Measurements from ENCODE around the gene GRIA4.
"Not testable (repeated sequence)": the region's sequence is repeated elsewhere in the genome, so short reads cannot be mapped to it uniquely, and the experiment has no call there.

GRIA4 gene

DNA sequence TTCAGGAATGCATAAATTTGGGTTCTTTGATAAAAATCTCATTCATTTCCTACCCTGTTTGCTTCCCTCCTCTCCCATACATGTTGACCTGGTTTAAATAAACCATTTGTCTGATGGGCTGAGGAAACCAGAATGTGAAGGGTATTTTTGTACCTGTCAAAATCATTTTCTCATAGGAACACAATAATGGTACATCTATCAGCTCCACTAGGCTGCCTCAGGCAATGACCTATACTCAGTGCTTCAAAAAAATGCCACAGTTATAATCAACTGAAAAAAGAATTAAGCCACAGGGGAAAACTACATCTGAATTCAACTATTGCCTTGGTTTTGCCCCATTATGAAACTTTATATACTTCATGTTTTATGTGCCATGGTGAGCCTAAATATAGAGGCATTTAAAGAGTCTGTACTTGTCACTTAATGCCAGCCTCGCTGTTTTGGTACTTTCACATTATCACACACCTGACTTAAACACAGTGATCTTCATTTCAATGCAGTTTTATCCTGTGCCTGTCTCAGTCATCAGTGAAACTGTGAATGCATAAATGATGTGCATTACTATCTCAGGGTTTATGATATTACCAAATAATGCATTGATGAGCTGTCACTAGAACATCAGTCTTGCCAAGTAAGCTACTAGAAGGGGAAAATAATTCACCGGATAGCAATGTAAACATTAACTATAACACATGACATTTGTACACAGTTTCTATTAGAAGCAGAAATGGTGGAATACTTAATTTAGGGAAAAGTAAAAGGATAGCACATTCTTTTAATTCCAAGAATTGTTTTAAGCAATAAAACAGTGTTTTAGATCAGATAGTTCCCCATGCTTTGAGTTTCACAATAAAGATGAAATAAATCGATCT is 319.4 kb downstream of the GRIA4 start:
- no peak for DNase-seq

GRCh38 chr11:105933695-105934094 is 323.8 kb downstream of the GRIA4 start:
- no peak for DNase-seq

DNA sequence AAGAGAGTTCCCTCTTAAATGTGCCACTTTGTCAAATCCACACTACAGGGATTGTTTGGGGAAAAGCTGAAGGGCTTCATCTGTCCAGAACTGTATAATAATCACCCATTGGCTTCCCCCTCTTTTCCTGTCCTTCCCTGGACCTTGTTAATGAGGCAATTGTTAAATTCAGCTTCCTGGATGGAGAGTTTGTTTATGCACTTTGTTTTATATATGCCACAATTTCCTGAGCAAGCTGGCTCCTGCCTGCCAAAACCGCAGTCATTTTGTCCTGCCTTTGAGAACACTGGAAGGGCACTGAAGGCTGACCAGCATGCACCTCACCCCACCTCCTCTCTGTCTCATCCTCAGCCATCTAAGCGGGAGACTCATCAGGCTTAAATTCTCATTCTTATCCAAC is 325.9 kb downstream of the GRIA4 start:
- no peak for DNase-seq

- DNase-seq = no peak
Observed at GRCh38 chr11:105937331-105937730, 327.5 kb downstream of the GRIA4 start.

DNA sequence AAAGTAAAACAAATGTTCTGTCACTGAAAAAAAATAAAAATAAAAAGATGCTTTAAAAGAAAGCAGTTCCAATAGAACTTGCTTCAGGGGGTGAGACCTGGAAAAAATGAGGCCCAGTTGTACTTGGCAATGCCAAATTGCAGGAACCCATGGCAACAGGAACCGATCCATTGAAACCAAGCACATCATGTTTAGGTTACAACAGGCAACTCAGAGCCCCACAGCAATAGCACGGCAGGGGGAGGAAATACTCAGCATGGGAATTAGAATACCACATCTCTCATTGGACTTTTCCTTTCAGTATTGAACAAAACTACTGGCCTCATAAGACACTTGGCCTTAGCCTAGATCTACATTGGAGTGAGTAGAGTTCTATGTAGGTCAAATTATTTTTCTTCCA is 327.9 kb downstream of the GRIA4 start:
- no peak for DNase-seq

DNA sequence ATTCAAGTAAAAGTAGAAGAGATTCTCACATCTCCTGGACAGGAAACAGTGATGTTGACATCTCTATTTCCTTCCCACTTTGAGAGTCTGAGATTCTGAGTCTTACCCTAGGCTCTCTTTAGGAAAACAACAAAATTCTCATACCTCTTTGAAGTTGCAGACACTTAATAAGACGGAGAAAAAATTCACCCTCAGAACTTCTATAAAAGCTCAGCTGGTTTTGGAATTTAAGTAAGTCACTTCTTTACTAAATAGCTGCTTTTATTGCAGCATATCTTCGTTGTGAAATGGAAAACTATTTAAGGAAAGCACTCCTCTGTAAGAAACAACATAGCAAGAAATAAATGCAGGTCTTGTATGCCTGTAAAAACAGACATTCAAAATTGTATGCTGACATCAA is 333.0 kb downstream of the GRIA4 start:
- no peak for DNase-seq

- DNase-seq = no peak
Observed at GRCh38 chr11:105948918-105949590, 339.2 kb downstream of the GRIA4 start.

DNA sequence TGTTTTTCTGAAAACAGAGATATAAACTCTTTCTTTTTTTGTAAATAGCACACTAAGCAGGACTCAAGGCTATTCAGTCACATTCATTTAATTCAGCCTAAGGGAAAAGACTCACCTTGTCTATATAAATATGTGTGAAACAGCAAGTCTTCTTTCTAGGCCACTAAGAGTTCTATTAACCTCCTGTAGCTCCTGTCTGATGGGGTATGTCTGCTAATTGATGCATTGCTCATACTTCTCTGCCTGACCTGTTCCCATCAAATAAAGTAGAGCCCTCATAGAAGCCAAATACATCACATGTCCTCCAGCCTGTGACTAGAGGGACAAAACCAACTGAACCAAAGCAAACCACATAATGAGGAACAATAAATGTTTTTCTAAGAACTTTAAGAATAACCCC is 344.0 kb downstream of the GRIA4 start:
- DNase-seq = no peak

- no peak for DNase-seq
Observed at GRCh38 chr11:105960252-105961245, 350.7 kb downstream of the GRIA4 start.

DNA sequence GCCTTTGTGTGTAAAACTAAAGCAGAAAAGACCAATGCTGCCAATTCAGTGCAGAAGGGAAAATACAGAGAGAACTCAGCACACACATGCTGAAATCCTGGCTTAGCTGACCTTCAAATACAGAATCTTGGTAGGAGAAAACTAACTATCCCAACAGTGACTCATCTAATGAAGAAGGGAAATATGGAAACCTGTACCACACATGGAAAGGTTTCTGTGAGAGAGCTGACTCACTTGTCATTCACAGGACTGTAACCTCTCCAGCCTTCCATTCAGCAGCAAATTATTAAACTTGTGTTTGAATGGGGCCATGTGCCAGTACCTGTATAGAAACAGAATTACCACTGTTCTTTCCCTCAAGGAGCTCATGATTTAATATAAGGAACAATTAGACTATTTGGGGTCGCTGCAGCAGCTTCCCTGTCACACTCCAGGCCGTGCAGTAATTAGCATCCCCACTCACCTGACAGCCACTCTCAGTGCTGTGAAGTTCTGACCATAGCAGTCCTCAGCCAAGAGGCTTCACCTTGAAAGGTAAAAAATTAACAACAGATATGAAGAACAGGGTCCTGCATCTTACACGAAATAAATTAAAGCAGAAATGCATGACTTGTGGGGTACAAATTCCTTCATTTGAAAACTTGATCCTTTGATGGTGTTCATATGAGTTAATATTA is 358.3 kb downstream of the GRIA4 start:
- no peak for DNase-seq

- DNase-seq = no peak
Observed at GRCh38 chr11:105969756-105970155, 359.9 kb downstream of the GRIA4 start.

DNA sequence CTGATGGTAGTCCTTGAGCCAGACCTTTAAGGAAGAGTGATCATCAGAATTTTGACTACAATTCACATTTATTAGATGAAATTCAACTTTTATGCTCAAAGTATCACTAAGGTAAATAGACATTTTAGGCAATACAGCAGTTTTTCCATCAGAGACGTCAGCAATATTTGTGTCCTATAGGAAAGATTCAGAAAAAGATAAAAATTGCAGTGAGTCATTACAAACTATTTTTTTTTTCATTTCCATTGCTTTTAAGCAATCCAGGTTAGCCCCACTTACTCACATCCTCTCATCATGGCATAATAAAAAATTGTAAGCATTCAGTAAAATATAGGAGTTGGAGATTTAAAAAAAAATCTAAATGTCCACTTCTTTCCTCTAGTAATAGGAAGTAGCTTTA is 365.3 kb downstream of the GRIA4 start:
- DNase-seq = no peak

DNA sequence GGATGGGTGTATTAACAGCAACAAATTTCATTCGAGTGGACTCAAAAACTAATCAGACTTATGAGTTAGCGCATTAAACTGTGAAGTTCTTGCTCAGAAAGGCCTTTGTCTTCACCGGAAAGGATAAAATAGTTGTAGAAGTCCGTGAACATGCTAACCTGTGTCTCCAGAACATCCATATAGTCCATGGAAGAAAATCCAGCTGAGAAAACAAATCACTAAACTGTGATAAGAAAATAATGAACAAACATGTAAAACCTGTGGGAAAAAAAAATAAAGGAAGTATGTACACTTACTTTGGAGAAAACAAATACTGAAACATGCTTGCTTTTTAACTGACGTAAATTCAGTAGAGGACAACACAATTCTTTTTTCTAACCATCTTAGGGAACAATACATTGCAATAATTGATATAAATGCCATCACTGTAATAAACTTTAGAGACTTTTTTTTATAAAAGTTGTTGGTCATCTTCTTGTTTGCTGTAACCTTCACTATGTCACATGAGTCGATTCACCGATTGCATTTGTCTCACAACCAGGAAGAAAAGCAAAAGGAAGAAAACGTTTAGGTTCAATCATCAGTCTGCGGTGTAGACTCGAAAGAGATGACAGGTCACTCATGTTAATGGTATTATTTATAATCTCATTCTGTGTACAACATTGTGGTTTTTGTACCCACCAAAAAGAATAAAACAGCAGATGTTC is 370.3 kb downstream of the GRIA4 start:
- no peak for DNase-seq

DNA sequence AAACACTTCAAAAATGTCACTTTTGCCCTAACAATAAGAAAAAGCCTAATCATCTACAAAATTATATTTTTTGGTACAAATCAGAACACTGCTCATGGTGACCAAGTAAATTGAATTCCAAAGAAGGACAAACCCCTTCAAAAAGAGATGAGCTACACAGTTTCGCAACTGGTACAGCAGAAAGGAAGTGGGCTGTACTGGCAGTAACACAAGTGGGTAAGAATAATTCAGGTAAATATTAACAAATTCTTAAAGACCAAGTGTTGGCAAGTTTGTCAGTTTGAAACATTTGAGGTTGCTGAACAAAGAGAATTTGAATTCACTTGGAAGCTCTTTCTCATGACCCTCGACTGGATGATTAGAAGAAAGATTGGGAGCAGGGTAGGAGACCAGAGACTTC is 376.7 kb downstream of the GRIA4 start:
- DNase-seq = no peak

DNA sequence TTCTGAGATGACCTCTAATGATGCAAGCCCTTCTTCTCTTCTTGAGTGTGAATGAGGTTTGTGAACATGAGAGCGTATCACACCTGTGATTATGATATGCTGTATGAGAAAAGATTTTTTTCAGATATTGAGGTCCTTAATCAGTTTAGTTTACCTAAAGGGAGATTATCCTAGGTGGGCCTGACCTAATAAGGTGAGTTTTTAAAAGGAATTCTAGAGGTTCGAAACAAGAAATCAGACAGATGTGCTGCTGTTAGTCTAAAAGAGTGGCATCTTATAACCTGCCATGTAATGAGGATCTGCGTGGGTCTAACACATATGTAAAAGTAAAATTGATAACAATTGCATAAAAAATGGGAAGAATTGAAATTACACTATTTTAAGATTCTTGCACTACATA is 378.3 kb downstream of the GRIA4 start:
- no peak for DNase-seq

- DNase-seq = no peak
Observed at GRCh38 chr11:105989124-105989523, 379.3 kb downstream of the GRIA4 start.

- DNase-seq = no peak
Observed at GRCh38 chr11:105991888-105992287, 382.0 kb downstream of the GRIA4 start.

GRCh38 chr11:106001304-106002012 is 391.6 kb downstream of the GRIA4 start:
- no peak for DNase-seq

GRCh38 chr11:106003094-106003493 is 393.2 kb downstream of the GRIA4 start:
- not testable (repeated sequence) for DNase-seq

DNA sequence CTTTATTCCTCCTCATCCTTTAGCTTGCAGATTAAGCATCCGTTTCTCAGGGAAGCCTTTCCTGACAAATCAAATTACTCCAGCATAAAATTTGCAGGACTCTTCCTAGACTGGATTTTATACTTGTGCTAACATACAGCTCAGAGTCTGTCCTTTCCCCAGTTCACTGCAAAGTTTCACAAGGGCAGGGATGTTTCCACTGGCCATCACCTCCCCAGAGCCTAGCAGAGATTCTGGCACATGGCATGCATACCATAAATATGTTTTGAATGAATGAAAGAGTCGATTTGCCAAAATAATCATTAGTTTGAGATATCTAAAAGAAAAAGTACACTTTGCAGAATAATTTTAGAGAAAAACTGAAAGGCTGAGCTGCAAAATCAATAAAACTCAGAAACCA is 401.6 kb downstream of the GRIA4 start:
- DNase-seq = no peak

DNA sequence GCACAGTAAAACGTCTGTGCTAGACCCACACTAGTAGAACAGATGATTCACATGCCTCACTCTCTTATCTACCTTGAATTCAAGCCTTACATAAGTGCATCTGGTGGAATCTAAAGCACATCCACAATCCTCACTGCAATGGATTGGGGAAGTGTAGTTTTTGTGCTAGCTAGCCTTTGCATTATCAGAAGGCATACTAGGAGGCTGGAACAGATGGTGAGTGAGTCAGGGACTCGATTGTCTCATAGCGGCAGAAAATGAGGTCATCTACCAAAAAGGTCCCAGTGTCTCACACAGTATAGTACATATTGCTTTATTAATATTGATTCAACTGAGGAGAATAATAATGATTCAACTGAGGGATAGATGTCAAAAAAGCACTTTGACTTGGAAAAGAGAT is 402.9 kb downstream of the GRIA4 start:
- no peak for DNase-seq

Data from activated naive CD4-positive, alpha-beta T cell treated with anti-CD3 and anti-CD28 coated beads, Interleukin-2, amount 50 U/mL, for 16 hours (primary cell).